ENCODE results near the gene PCDH9.
"Not testable (repeated sequence)": the region's sequence is repeated elsewhere in the genome, so short reads cannot be mapped to it uniquely, and the experiment has no call there.

PCDH9 gene

GRCh38 chr13:67125681-67126080 lies 104.5 kb downstream of the PCDH9 start:
- DNase-seq = no peak

DNA sequence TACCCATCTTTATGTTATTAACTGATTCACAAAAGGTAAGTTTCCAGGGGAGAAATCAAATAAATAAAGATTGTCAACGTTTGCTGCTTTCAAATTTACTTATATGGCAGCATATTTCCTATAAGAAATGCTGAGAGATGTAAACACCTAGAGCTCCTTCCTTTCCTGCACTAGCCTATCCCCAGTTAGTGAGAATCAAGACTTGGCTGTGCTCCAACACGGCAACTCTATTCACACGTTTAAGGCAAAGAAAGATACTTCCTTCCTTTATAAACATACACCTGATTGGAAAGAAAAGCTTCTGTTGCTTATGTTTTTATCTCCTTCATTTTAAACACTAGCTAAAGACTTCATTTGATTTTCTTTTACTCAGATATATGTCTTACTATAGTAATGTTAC lies 107.0 kb downstream of the PCDH9 start:
- DNase-seq = no peak

DNA sequence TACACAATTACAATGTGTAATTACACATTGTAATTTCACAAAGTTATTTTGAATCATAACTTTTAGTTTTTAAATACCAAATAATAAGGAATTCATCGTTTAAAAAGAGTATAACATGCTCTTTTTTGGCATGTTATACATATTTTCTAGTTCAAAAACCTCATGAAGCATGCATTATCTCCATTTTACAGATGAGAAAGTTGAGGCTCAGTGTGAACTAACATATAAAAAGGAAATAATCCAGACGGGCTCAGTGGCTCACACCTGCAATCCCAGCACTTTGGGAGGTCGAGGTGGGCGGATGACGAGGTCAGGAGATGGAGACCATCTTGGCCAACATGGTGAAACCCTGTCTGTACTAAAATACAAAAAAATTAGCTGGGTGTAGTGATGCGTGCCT lies 107.9 kb downstream of the PCDH9 start:
- DNase-seq = no peak

GRCh38 chr13:67120872-67121531 lies 109.1 kb downstream of the PCDH9 start:
- DNase-seq = no peak

- DNase-seq = no peak
Observed at GRCh38 chr13:67119481-67119894, 110.6 kb downstream of the PCDH9 start.

DNA sequence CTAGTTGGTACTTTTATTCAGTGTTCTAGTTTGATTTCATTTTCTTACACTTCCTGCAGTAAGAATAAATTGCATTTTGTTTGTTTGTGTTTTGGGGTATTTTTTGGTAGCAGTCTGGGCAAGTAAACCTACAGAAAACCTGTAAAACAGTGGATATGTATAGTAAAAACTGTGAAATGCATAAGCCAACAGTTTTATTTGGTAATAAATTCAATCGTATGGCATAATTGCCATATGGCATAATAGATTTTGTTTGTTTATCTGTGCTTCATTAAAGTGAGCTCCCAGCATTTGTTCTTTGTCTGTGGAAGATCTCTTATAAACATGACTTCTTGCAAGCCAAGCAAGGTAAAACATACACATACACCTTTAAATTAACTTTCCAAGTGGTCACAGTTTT lies 111.9 kb downstream of the PCDH9 start:
- no peak for DNase-seq

DNA sequence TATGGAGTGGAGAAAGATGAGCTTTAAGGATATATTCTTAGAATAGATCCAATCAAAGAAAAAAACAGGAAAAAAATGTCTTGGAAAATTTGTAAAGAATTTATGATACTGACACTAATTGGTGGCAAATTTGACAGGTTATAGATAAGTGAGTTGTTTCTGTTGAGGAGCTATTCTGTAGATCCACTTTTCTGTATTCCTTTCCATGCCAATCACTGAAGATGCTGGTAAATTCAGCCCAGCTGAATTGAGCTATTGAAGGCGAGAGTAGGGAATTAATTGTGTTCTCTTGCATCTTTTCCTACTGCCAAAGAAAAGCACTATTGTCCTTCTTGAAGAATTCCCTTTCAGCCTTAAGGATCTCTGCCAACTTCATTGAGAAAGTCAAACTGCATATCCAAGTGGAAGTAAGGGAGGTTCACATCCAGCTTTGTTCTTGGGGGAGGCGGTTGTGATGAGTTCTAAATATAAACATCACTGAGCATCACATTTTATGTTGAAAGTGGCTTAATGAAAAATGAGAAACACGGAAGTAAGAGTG lies 113.1 kb downstream of the PCDH9 start:
- no peak for DNase-seq

DNA sequence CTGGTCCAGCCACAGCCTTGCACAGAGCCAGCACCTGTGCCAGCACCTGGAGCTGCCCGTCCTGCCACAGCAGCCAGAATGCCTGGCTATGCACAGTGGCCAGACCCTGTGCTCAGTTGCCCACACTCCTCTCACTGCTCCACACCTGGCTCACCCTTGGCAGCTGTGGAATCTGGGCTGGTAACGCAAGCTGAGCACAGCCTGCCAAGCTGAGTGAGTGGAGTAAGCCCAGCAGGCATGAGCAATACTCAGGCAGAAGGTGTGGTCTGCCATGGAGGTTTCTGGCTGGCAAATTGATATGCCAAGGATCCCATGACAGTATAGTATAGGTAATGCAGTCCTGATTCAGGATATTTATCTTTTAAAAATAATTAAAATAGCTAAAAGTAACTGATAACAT lies 122.2 kb downstream of the PCDH9 start:
- DNase-seq = no peak

DNA sequence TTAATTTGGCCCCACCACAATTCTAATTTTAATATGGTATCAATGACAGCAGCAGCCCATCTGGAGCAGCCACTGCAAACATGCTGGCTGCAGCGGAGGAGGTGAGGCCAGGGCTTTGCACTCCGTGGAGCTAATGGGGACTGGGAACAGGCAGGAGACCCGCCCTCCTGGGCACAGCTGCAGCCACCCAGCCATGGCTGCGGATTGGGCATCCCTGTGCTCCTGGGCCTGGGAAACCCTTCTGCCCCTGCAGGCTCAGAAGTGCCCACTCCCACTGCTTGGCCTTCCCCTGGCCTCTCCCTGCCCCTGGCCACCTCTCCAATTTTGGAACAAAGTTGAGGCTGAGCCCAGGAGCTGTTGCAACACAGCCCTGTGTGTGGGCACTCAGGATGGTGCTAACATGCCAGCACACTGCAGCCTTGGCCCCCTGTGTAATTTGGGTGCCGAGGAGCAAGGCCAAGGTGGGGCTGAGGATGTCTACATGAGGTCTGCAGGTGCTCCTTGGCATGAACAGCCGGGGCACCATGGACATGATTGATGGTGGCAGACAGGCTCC lies 123.6 kb downstream of the PCDH9 start:
- DNase-seq = no peak

- no peak for DNase-seq
Observed at GRCh38 chr13:67101730-67102467, 128.2 kb downstream of the PCDH9 start.

GRCh38 chr13:67100730-67101129 lies 129.4 kb downstream of the PCDH9 start:
- no peak for DNase-seq

DNA sequence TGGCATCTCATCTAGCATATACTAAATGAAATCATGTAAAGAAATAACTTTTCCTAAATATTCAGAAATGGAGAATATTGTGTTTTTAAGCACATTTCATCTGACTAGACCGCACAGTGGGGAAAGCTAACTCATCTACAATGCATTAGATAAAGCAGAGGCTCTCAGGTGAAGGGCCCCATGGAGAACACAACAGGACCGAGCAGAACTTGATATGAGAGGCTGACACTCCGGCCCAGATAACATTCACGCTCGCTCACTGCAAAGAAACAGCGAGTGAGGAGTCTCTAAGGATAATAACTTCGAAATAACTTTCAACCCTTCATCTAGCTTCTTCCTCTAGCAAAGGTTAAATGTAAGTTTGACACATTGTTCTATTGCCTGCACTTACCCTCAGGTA lies 130.6 kb downstream of the PCDH9 start:
- DNase-seq = no peak

DNA sequence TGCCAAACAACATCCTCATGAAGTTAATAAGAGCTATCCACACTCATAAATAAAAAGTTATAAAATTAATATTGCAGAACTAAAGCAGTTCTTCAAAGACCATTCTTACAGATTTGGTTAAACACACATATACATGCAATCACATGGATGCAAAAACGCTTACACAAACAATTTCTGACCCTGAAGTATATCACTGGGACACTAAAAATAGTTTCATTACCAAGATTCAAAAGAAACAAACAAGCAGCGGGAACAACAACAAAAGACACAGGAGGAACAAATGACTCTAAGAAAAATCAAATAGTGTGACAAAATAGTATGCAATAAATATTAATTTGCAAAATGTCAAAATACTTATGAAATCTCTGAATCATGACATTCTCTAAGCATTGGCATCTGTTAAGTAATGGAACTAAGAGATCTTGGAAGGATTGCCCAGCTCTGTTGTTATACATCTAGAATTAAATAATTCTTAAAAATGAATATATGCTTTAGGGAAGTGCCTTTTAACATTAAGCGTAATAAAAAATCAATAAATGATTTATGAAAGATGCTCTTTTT lies 132.2 kb downstream of the PCDH9 start:
- no peak for DNase-seq

- not testable (repeated sequence) for DNase-seq
Observed at GRCh38 chr13:67096893-67097292, 133.2 kb downstream of the PCDH9 start.

DNA sequence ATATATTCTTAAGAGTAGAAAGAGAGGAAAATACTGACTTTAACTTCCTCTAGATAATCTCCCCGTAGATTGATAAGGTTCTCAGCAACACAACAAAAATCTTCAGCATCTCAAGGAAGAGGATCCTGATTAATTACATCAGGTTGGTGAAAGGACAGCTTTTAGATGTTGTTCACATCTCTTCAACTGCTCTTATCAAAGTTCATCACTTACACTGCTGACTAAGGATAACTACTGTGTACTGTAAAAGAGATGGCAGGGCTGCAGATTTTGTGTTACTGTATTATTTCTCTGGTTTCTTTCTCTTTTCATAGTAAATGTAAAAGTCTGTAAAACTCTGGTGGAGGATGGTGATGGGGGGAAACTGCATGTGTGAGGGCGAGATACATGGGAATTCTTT lies 133.7 kb downstream of the PCDH9 start:
- DNase-seq = no peak

DNA sequence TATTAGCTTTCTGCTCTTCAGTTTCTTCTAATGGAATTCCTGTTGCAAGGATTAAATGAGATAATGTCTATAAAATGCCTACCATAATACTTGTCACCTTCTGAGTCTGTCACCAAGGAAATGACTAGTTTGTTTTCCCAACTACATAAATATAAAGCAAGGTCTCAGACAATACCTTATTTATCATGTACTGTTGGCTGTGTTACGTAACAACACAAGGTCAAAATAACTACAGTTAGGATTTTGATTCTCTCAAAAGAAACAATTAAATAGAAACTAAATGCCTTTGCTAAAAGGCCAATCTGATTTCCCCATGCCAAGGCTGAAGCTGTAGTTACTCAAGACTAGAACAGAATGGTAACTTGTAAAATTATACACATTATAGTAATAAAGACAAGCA lies 134.5 kb downstream of the PCDH9 start:
- no peak for DNase-seq

GRCh38 chr13:67094952-67095351 lies 135.2 kb downstream of the PCDH9 start:
- DNase-seq = no peak

DNA sequence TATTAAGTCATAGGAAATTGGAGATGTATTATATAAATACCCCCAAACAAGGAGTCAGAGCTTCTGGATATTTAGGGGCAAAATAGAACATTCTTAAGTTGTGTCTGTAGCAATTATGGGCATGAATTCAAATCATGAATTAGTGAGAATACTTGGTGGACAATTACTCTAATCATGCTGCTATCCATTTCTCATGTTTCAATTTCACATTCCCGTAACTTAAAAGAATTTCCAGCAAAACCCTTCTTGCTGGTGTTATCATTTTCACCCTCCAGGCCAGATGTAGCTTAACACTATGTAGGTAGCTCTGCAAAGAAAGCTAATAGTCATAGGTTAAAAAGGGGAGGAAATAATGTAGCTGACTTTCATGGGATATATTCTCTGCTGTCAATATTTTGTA lies 136.1 kb downstream of the PCDH9 start:
- no peak for DNase-seq

DNA sequence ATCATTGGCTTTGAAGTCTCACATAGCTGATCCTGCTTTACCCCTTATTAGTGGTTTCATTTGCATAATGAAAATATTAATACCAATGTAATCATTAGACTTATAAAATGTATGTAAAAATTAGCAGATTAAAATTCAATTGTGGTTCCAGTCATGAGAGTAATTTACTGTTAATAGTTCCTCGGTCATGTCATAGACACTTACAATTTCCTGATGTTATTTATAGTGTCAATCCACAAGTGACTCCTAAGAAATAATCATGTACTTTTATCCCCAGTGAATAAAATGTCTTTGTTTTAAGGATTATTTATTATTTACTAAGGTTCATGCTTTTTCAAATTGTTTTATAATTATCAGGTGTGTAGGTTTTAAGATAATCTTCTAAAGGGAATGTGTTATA lies 138.5 kb downstream of the PCDH9 start:
- no peak for DNase-seq

DNA sequence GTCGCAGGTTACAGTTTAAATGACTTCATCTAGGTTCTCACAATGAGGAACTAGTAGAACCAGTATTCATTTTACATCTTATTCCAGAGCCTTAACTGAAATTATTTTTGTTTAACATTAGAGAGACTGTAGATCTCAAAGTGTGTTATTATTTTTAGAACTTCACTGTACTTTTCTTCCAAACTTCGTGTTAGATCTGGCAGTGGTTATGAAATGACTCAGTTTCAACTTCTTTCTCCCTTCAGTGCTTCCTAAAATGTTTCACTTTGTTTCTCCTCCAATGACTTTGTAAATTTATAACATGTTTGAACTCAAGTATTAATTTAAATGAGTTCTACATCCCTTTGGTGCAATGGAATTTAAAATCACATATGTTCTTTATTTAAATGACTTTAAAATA lies 139.3 kb downstream of the PCDH9 start:
- no peak for DNase-seq

DNA sequence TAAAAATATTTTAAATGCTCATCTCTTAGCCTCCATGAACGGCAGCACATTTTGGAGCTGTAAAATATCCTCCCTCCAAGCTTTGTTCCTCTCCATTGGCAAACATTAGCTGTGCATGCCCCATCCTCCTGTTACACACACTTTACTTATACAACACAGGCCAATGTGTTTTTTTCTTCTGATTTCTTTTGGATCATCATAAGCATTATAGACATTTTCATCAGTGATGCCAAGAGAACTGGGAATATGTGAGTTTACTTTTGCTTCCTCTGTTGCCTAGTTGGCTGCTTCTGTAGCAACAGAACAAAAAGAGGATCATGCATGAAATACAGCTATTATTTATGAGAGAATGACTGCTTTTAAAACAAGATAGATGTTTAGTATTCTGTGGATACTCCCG lies 142.6 kb downstream of the PCDH9 start:
- DNase-seq = no peak

GRCh38 chr13:67086260-67086659 lies 143.9 kb downstream of the PCDH9 start:
- DNase-seq = no peak

GRCh38 chr13:67084066-67084465 lies 146.1 kb downstream of the PCDH9 start:
- no peak for DNase-seq

DNA sequence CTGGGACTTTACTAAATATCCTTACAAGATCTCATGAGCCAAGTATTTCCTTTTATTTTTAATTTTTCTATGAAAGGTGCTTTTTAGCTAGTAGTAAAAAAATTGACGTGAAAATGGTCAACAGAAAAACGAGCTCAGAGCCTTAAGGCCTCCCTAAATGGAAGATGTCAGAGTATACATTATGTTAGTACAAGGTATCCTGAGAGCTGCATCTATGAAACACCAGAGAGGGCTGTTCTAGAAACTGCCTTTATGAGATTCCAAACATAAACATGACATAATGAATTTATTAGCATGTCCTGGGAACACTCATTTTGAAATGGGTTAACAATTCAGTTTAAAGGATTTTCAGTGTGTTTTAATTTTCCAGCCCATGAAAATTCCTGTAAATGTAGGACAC lies 146.6 kb downstream of the PCDH9 start:
- no peak for DNase-seq
